Measurements from ENCODE around the gene RTL1. TPM values are rescaled to one million over a fixed set of nuclear protein-coding genes. Genes with fewer than 3 reads are reported as not detected.
A peak's percentile ranks its signal among the peaks of the same experiment; 100 is the strongest.

RTL1 gene
- polyA plus RNA-seq, 12 donors = 22.7 to 66.3 (median 47.2) TPM; not detected in 1

DNA sequence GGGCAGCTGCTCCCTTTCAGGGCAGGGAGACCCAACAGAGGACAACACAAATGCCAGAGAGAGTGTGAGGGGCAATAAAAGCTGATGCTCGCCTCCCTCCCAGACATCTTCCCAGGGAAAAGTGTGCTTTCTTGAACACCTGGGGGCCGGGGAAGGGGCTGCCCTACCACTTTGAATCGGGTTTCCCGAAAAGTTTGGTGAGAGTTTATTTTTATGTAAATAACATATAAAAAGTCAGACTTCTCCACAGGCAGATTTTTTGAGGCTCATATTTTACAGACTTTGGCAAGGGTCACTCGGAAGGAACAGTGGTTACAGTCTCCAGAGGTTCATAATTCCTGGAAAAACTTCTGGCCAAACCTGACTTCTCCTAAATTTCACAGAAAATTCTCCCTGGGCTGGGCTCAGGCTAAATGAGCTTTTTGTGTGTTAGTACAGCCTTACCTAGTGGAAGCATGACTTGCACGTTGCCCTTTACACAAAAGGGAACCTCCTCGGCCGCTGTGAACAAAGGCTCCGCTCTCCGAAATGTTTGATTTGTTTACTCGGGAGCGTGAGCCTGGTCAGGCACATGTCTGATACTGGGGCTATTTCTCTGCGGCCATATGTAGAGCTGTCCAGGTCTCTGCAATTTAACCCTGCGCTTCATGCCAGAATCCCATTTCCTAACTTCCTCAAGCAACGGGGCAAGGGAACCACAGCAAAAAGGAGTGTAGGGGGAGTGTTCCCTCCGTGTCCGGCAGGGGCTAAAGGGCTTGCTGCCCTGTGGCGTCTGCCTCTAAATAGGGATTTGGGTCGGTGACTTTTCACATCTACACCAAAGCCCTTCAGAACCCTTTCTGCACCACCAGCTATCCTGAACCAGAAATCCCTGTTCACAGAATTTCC, 3.4 kb downstream of the RTL1 start:
- DNase-seq = peak; percentile 83

DNA sequence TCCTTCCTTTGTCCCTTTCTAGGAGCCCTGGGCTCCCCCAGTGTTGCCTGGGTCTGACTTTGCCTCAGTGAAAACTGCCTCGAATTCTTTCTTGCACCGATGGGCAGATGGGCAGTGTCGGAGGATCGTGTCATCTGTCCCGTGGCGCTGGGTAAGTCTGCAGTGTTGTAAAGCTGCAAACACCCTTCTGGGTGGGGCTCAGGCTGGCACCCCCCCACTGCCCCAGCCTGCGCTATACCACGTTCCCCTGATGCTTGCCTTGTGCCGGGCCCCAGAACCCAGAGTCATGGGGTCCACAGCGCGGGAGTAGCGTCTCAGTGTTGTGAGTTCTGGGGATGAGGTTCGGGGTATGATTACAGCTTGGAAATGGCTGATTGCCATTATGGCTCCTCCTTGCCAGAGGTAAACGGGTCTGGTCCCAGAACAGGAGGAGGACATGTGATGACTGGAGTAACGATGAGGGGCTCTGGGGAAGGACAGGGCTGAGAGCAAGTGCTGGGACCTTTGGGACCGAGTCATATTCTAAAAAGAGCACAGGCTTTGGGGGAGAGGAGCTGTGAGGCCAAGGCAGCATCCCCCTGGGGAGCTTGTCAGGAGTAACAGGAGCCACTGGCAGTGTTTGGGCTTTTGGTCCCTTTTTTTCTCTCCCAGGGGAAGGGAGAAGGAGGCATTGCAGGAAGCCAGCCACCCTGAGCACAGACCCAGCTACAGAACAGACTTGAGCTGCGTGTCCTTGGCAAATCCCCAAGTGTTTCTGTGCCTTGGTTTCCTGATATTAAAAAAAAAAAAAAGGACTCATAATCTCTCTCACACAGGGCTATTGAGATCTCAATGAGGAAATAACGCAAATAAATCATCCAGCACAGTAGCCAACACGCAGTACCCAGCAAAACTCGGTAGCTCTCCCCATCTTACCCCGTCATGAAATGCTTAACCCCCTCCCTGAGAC, 4.3 kb downstream of the RTL1 start:
- peak; percentile 52 for DNase-seq

DNA sequence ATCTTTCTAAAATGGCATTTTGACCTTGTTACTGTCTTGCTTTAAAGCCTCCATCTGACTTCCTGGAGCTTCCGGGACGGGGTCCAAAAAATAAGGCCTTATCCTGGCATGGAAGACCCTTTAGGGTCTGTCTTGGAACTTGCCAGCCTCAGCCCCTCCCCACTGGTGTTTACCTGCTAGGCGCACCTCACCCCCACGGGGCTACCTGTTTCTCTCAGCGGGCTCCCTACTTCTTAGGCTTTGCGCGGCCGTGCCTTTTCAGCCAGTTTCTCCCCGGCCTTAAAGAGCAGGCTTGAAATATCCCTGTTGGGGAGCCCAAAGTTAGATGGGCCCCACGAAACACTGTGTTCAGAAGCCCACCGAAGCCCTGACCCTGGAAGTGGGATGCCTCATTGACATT, 5.1 kb downstream of the RTL1 start:
- no peak for DNase-seq

DNA sequence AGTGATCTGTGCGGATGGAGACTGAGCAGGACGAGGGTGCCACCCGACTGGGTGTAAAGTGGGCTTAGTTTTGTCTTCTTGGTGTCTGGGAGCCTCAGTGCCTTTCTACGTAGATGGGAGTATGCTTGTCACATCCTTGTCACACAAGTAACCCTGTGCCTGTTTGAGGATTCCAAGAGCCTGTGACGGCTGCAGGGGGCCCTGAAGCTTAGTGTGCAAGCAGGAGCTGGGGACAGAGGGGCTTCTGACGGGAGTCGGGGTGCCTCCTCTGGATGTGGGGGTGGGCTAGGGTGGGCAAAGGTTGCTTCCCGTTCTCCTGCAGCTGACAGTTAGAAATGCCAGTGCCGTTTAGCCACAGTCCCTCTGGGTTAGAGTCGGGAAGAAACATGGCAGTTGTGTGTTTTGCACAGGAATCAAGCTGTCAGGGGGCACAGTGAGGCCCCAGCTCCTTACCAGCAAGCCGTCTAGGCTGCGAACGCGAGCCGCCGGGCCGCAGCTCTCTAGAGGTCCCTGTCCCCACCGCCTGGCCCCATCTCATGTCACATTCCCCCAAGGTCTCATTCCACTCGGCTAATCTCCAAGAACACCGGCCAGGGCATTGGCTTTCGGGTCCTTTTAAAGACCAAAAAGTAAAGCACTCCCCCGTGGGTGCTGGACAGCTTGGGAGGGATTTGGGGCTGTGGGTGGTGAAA, 7.0 kb downstream of the RTL1 start:
- DNase-seq = no peak

DNA sequence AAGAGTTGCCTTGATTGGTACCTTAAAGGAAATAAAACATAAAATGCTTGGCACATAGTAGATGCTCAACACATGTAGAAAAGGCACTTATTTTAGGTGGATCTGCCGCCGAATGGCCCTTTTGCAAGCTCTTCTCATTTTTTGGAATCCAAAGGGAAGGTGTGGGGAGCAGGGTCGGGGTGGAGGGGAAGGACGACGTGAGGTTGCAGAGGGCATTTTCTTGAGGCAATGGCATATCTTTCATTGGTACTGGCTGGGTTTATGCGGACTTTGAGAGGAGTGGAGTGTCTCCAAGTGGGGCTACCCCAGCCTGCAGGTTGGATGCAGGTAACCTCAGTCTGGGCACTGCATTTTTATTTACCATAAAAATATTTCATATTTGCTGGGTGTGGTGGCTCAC, 8.1 kb downstream of the RTL1 start:
- no peak for DNase-seq

DNA sequence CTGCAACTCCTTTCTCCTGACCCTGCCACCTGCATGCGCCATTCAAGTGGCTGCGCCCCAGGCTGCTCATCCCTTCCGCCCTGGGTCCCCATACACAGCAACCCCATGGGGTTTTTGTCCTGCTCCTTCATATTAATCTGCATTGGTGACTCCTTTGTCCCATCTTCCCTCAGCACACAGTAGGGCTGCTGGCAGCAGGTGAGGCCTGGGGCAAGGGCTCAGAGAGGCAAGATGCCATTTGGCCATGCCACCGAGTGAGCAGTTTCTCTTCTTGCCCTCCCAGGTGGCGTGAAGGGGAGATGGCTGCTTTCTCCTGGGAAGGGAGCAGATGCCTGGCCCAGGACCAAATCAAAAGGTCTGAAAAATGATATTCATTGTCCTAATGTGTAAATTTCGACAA, 9.1 kb downstream of the RTL1 start:
- DNase-seq = no peak

DNA sequence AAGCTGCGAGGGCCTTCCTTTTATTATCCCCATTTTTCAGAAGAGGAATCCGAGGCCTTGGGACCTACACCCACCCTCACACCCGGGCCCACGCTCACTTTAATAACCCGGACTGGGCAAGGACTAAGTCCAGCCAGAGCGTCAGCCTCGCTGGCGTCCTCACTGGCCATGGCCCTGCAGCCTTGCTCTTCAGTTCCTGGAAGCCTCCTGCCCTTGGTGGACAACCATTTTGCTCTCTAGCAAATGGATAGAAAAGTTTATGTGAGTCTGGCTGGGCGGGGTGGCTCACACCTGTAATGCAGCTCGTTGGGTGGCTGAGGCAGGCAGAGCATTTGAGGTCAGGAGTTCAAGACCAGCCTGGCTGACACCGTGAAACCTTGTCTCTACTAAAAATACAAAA, 9.8 kb downstream of the RTL1 start:
- no peak for DNase-seq

DNA sequence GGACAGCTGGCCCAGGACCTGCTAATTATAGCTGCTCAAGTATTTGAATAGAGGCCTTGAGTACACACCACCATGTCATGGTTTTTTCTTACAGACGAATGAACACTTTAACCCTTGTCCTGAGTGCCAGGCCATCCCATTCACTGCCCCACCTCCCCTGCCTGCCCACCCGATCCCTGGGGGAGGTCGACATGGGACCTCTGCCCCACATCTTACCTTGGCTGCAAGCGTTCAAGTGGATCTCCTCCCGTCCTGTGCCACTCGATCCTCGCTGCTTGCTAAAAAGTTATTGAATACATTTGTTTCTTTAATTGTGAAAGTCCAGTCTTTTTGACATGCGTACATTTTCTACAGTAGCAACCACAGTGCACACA, 10.3 kb downstream of the RTL1 start:
- DNase-seq = no peak

DNA sequence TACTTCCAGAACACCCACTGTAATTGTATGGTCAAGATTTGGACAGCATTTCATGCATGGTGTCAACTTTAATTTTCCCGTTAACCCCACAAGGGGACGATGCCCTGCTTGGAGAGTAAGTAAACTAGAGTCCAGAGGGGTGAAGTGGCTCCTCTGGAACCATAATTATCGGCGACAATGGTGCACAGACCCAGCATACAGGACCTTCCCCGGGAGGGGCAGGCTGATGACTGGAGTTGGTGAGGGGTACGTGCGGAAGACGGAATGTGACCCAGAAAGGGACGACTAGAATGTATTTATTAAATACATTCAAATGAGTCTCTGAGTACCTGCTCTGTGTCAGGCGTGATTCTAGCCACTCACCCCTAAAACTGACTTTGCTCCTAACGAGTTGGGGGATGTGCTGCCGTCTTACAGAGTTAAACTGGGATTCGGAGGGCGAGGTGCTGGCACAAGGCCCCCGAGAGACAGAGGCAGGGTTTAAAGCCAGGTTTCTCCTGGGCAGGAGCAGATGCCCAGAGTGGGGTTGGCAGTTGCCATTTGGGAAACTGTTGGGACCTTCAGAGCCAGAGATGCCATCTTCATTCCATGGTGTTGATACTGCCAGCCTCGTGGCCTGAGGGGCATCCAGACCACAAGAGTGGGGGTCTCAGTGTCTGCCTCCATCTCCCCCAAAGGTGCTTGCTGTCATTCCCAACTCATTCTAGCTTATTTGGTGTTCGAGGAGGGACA, 10.9 kb downstream of the RTL1 start:
- DNase-seq = no peak

DNA sequence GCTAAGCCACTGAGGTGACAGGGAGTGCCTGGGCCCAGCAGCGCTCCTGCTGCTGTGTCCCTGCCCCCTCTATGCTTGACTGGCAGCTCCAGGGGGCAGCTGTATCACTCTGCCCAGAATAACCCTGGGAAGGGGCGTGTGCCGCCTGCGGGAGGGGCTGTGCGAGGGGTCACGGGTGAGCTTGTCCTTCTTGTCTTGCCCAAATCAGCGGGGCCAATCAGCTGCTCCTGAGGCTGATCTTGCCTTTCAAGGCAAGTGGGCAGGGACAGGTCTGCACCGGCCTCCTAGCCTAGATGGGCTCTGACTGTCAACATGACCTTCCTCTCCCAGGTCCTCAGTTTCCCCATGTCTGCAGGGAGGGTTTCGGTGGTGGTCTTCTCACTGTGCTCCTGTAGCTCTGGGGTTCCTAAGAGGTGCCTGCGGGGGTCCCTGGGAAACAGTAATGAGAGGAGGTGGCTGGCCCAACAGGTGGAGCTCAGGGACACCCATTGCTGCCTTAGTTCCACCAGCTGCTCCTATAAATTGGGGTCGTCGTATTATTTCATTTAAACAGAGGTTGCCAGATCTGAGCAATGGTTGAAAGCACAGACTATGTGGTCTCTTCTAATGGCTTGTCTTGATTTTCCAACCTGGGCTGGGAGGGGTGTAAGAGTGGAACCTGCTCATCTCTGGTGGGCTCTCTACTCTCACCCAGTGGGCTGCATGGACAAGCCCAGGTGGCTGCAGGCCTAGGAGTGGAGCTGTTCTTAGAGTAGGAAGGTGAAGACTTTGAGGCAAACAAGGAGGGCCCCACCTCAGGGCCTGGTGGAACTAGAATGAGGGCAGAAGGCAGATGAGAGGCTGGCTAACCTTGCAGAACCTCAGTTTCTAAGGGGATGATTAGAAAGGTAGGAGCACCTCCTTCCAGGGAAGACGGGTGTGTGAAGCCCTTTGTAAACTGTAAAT, 11.7 kb downstream of the RTL1 start:
- DNase-seq = no peak

DNA sequence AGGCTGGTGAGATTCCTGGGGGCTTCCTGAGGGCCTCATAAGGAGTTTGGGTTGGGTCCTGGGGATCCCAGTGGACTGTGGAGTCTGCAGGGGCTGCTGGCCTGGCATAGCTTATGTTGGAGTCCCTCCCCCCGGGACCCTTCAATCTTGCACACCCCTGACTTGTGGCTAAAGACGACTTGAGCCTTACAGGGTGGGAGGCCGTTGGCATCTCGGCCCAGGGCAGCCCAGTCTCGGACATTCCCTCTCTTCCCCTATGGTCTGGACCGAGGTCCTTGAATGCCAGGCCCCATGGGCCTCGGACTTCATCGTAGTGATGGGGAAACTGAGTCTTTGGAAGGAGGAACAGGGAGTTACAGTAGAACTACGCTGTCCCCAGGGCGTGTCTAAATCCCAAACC, 12.5 kb downstream of the RTL1 start:
- no peak for DNase-seq

DNA sequence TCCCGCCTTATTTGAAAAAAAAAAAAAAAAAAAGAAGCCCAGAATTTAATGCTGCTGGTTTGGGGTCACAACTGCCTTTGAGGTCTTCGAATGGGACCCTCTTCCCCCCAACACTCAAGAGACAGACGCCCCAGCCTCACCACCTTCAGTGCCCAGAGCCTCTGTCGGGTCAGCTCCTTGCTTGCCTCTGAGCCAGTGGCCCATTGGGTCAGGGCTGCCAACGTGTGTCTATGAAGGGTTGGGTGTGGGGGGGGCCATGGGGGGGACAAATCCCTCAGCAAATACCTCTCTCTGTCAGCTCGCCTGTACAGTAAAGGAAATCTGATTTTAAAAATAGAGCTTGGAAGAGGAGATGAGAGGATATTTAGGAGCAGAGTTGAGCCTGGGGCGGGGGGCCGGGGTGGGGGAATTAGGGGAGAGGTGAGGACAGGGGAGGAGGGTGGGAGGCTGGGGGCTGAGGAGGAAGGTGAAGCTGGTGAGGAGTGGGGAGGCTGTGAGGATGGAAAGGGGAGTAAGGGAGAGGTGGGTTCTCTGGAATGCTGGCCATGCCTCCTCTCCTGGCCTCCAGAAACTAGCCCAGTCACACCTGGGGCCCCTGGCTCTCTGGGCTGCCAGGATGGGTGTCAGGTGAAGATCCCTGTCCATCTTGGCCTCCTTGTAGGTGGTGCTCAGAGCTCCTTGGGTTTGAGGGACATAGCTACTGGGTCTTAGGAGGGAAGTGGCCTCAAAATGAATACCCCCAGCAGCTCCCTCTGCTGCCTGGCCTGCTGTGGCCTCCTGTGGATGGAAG, 13.3 kb downstream of the RTL1 start:
- DNase-seq = no peak

DNA sequence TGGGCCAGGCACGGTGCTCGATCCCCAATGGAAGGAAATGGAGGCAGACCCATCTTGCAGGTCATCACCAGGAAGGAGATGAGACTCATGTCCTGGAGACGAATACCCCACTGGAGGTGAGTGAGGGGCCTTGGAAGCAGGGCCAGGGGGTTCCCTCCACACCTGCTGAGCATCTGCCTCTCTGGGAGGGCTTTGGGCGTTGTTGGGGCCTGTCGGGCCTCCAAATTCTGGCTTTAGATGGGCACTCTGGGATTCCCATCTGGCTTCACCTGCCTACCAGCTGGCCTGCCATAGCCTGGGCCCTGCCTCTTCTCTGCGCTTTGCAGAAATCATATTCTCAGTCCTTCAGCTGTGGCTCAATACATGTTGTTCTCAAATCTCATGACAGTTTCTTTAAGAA, 13.9 kb downstream of the RTL1 start:
- DNase-seq = no peak

DNA sequence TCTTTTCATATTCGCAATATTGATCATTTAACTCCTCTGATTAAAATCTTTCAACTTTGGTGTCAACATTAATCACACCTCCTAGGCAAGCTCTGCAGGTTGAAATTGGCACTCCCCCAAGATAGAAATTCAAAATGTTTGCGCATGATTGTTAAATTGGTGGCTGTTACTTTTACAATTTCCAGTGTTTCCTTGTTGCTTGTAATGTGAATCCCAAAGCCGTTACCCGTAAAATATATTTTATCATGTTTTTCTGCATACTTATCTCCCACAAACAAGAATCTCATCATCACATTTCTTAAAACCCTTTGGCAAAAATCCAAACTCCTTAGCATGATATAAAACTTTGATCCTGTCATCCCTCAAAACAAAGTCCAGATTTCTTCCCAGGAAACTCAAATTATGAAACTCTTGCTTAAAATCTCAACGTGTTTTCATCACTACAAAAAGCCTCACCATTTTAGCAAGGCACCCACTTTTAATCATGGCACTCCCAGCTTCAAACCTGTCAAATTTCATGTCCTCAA, 14.7 kb downstream of the RTL1 start:
- no peak for DNase-seq

DNA sequence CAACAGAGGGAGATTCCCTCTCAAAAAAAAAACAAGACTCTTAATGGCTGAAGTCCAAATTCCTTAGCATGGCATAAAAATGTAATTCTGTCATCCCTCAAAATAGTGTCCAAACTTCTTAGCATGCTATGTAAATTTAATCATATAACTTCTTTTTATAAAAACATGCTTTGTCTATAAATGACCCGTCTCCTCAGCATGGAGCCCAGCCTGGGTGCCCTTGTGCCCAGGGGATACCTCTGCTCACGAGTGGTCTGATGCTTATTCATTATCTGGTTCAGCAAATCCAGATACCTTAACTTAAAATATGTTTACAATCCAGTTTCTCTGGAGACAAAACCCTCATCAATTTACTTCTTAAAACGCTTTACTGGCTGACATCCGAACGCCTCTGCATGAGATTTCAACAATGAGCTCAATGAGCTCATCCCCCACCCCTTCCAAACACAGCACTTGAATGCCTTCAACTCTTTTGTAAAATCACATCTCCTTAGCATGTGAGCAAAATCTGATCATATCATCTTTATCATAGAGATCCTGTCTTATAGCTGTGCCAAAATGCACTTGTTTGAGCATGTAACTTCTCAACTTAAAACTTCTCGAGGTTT, 15.7 kb downstream of the RTL1 start:
- no peak for DNase-seq

DNA sequence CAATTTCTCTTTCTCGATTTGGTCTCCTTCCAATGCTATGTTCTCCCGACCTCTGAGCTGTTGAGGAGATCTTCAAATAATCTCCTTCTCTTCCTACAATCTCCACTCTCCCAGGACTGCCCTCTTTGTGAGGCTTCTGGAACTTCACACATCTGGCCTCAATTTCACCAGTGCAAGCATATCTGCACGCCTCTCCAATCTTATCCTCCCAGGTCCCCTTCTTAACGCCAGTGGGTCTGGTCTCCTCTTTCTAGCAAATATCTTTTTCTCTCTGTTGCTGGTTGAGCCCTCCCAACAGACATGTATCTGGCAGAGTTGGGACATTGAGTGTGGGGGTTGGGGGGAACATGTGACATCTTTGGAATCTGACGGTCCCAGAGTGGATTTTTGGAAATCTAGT, 17.9 kb downstream of the RTL1 start:
- peak; percentile 57 for DNase-seq

DNA sequence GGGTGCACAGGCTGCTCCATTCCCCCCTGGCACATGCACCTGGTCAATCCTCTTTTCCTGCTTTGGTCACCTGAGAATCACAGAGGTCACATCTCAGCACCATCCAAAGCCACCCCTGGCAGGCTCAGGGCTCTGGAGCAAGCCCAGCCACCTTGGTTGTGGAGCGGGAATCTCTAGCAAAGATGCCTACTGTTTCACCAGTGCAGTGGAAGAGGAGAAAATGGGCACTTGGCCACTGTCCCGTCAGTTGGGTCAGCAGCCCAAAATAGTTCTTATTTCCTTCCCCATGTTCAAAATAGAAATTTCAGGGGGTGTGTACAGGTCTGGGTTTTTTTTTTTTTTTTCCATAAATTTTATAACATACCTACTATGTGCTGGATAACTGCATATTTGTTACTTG, 18.3 kb downstream of the RTL1 start:
- DNase-seq = no peak

DNA sequence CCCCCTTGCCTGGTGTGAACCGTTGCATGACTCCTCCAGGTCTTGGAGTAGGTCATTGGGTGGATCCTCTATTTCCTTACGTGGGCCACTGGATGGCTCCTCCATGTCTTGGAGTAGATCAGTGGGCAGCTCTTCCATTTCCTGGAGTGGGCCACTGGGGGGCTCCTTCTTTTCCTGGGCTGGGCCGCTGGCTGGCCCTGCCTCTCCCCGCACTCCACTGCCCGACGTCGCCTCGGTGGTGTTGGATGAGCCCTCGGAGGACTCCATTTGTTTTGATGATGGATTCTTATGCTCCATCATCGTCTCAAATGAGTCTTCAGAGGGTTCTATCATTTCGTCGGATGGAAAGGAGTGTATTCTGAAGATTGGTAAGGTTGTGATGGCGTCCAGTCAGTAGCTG, 19.1 kb downstream of the RTL1 start:
- no peak for DNase-seq

DNA sequence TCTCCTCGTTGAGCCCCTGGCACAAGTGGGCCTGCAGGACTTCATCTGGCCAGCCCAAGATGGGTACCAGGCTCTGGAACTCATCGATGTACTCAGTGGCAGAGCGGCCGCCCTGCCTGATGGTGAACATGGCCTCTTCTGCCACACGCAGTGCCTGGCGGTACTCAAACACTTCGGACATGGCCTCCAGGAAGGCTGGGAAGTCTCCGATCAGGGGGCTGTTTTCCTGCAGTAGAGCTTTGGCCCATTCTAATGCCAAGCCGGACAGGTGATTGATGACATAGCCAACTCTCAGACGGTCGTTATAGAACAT, 19.8 kb downstream of the RTL1 start:
- DNase-seq = no peak
